Fibroblast of the aortic adventitia (primary cell): ENCODE measurements around the gene FBP1. TPM values are rescaled to one million over a fixed set of nuclear protein-coding genes. Genes with fewer than 3 reads are reported as not detected.

Source experiments
- DNase-seq: peaks from one replicate; pipeline ENCODE4 v3.0.0-alpha.2; 2010; ENCODE audit warnings: low read depth
- H3K4me3 ChIP-seq: 2 replicates; pipeline ENCODE4 v1.5.1; 2011; ENCODE audit warnings: low read depth, mild to moderate bottlenecking, control low read depth, low read length, moderate library complexity
- total RNA-seq: library from RNA; depleted of rRNA; stranded (reverse); fragments of >200 nt; gene quantifications from 2 replicates; pipeline ENCODE4 v1.2.3, GENCODE V29; 2012; ENCODE audit warnings: low replicate concordance
- TF ChIP-seq, protein P1 (sequence below): IDR thresholded peaks from 2 replicates; pipeline ENCODE4 v1.5.1; 2011; ENCODE audit warnings: mild to moderate bottlenecking, low read length, control low read depth, inconsistent platforms; ENCODE audit not compliant: insufficient read depth

Gene FBP1
- total RNA-seq, 1 donor, result not detected

DNA sequence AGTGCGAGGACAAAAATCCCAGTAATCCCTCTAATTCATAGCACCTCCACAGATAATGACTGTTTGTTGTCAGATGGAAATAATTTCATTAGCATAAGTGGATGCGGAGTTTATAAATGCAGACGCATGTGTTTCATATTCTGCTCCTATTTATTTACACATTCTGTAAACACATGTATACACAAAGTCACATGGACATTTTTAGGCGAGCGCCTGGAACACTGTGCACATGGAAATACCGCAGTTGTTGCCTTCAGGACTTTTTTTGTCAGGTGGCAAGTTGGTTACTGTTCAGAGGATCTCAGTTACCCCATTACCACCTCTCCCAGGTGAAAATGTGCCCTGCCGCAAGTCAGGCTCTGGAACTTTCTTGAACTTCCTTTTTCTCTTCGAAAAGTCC is 40.3 kb upstream of the FBP1 start:
- TF ChIP-seq, protein P1, sequence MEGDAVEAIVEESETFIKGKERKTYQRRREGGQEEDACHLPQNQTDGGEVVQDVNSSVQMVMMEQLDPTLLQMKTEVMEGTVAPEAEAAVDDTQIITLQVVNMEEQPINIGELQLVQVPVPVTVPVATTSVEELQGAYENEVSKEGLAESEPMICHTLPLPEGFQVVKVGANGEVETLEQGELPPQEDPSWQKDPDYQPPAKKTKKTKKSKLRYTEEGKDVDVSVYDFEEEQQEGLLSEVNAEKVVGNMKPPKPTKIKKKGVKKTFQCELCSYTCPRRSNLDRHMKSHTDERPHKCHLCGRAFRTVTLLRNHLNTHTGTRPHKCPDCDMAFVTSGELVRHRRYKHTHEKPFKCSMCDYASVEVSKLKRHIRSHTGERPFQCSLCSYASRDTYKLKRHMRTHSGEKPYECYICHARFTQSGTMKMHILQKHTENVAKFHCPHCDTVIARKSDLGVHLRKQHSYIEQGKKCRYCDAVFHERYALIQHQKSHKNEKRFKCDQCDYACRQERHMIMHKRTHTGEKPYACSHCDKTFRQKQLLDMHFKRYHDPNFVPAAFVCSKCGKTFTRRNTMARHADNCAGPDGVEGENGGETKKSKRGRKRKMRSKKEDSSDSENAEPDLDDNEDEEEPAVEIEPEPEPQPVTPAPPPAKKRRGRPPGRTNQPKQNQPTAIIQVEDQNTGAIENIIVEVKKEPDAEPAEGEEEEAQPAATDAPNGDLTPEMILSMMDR, result no peak
- DNase-seq, result no peak
- no peak overlapping the region for H3K4me3 ChIP-seq

DNA sequence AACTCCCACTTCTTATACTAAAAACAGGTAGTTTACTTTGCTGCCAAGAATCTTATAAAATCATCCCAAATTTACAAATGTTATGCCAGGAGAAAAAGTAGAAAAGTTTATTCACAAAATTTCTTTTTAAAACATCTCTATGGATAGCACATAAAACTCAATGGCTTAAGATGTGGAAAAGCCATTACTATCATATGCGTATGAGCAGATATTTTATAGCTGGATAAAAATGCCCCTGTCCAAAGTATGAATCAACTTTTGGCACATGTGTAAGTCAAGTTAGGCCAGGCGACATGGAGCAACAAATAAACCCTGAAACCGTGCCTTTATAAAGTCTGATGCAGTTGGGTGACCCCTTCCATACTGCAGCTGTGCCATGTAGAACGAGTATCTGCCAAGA is 38.6 kb upstream of the FBP1 start:
- no peak overlapping the region for H3K4me3 ChIP-seq
- TF ChIP-seq, protein P1, result no peak
- peak; percentile 39 for DNase-seq

DNA sequence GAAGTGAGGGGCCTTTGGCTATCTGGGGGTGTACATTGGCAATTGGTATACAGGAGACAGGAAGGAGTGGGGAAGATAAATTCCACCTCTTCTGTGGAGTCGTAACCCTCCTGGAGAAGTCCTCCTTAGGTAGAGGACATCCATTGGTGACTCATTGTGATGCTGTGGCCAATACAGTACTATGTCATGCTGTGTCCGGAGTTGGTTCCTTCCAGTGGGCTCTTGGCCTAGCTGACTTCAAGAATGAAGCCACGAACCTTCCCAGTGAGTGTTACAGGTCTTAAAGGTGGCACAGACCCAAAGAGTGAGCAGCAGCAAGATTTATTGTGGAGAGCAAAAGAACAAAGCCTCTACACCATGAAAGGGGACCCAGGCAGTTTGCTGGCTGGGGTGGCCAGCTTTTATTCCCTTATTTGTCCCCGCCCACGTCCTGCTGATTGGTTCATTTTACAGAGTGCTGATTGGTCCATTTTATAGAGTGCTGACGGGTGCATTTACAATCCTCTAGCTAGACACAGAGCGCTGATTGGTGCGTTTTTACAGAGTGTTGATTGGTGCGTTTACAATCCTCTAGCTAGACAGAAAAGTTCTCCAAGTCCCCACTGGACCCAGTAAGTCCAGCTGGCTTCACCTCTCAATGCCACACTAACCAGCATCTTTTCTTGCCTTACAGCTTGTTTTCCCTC is 37.3 kb upstream of the FBP1 start:
- H3K4me3 ChIP-seq, result no peak overlapping the region
- no peak for DNase-seq
- TF ChIP-seq, protein P1, result no peak

DNA sequence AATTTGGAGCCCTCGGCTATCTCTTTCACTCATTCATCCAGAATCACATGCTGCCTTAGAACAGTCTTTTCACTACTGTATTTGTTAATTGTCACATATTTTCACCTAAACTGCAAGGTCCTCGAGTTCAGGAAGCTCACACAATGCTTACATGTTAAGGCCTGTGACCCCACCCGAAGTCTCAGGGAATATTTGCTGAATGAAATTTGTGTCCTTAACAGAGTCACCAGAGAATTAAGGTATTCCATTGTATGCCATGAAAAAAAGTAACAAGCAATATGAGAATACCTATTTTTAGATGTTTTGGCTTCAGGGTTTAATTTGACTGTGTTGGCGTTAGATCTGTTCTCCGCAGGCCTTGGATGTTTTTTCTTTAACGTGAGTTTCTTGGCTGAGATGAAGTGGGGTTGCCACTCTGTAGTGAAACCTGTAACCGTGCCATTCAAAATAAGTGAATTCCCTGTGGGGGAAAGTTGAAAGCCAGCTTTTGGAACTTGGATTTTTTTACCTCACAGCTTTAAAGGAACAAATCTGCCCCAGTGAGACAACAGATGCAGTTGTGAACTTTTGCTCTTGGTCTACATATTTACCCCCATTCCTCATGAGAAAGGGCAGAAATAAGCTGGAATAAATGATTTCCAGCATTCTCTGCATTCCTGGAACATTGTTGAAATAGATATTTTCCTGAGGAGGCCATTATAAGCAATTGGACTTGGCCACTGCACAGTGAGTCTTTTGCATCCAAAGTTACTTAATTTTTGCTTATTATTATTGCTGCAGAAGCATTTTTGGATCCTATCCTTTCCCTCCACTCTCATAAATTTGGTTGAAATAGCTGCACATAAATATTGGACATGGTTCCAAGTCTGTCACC is 35.9 kb upstream of the FBP1 start:
- DNase-seq, result peak; percentile 88

DNA sequence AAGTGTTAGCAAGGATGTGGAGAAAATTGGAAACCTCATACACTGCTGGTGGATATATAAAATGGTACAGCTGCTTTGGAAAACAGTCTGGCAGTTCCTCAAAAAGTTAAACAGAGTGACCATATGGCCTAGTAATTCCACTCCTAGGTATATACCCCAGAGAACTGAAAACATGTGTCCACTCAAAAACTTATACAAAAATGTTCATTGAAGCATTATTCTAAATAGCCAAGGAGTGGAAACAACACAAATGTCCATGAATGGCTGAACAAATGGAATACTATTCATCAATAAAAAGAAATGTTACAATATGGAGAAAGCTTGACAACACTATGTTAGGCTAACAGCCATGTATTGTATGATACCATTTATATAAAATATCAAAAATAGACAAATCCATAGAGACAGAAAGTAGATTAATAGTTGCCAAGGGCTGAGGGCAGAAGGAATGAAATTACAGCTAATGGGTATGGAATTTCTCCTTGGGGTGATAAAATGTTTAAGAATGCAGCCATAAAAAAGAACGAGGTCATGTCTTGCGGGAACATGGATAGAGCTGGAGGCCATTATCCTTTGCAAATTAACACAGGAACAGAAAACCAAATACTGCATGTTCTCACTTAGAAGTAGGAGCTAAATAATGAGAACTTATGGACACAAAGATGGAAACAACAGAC is 33.6 kb upstream of the FBP1 start:
- DNase-seq, result peak; percentile 78
- TF ChIP-seq, protein P1, result no peak
- no peak overlapping the region for H3K4me3 ChIP-seq

More for the DNA sequence above, 35.9 kb upstream of the FBP1 start:
- H3K4me3 ChIP-seq, result no peak overlapping the region
- TF ChIP-seq, protein P1, result no peak

DNA sequence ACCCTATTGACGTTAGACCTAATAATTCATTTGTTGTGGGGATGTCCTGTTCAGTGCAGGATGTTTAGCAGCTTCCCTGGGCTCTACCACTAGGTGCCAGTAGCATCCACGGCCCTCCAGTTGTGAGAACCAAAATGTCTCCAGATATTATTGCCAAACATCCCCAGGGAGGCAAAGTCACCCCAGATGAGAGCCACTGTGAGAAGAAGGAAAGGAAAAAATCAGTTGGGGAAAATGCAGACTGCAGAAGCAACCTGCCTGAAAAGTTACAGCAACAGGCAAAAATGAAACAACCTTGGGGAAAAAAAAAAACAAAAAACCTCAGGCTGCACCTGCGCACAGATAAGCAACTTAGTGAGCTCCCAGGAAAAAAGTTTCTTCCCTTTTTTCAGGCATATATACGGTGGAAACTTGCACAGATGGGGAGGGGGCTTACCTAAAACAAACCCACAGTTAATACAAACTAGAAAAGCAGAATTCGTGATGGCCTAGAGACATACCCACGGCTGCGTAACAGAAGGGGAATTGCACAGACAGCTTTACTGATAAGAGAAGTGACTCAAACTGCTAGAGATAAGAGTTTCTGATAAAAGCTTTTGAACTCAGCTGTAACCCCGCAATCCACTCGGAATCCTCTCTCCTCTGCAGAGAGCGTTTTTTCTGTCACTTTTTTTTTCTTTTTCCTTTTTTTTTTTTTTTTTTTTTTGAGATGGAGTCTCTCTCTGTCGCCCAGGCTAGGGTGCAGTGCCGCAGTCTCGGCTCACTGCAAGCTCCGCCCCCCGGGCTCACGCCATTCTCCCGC is 29.8 kb upstream of the FBP1 start:
- peak overlapping the region; percentile 13 for H3K4me3 ChIP-seq
- DNase-seq, result peak; percentile 78
- TF ChIP-seq, protein P1, result peak; percentile 98
